ENCODE data around the gene MTMR2.
A peak's percentile ranks its signal among the peaks of the same experiment; 100 is the strongest.

Gene MTMR2

GRCh38 chr11:95805869-95806268 is 118.0 kb downstream of the MTMR2 start:
- no peak for DNase-seq

- no peak for DNase-seq
Measured at GRCh38 chr11:95803973-95804372, 119.9 kb downstream of the MTMR2 start.

GRCh38 chr11:95802806-95803205 is 121.1 kb downstream of the MTMR2 start:
- no peak for DNase-seq

DNA sequence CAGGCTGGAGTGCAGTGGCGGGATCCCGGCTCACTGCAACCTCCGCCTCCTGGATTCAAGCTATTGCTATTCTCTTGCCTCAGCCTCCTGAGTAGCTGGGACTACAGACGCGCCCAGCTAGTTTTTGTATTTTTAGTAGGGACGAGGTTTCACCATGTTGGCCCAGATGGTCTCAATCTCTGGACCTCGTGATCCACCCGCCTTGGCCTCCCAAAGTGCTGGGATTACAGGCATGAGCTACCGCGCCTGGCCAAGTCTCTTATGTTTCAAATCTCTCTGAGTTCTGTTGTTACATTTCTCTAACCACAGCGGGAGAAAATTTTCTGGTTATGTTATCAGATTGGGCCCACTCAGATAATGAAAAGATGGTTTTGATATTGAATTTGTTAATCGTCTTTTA is 123.5 kb downstream of the MTMR2 start:
- no peak for DNase-seq

GRCh38 chr11:95799546-95799945 is 124.4 kb downstream of the MTMR2 start:
- no peak for DNase-seq

DNA sequence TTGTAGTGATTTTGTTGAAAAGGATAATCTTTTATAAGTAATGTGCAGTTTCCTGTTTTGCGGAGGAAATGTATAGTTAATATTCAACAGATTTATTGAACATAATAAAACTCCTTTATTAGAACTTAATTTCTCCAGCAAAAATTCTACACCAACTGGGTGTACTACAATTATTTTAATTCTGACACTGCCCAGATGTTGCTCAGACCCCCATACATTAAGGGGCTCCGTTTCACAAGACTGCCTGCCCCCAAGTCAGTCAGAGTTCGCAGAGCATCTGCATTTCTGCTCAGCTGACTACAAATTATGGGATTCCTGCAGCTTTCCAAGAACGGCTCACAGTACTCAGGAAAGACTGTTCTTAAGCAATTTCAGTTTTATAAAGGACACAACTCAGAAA is 127.4 kb downstream of the MTMR2 start:
- DNase-seq: no peak

GRCh38 chr11:95795627-95796295 is 128.1 kb downstream of the MTMR2 start:
- no peak for DNase-seq

- DNase-seq: no peak
Measured at GRCh38 chr11:95794086-95794485, 129.8 kb downstream of the MTMR2 start.

- no peak for DNase-seq
Measured at GRCh38 chr11:95793116-95793515, 130.8 kb downstream of the MTMR2 start.

- DNase-seq: no peak
Measured at GRCh38 chr11:95792700-95793099, 131.2 kb downstream of the MTMR2 start.

- no peak for DNase-seq
Measured at GRCh38 chr11:95792200-95792599, 131.7 kb downstream of the MTMR2 start.

DNA sequence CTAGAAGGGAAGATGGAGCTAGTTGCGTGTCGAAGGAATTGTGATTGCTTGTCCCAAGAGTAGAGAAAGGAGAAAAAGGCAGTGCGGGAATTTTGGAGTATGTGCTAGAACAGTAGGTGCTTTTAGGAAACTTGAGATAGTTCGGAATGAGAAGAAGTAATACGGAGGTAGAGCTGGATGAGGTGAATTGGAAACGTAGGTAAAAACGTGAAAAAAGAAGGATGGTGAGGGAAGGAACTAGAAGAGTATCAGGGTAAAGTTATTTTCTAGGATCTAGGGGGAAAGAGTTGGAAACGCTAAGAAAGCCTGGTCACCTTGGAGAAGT is 132.2 kb downstream of the MTMR2 start:
- DNase-seq: no peak

GRCh38 chr11:95790933-95791708 is 132.8 kb downstream of the MTMR2 start:
- DNase-seq: no peak

GRCh38 chr11:95790123-95790932 is 133.6 kb downstream of the MTMR2 start, which contains the start of gene CEP57:
TSS of gene CEP57 (plus strand) at chr11:95790498. CDS start at chr11:95790699, 201 bp downstream.
- peak; percentile 91 for DNase-seq

GRCh38 chr11:95789506-95790122 is 134.3 kb downstream of the MTMR2 start, which contains the start of gene FAM76B:
TSS of gene FAM76B (minus strand) at chr11:95789782. CDS start at chr11:95789478, 304 bp downstream.
- DNase-seq: peak; percentile 97

- no peak for DNase-seq
Measured at GRCh38 chr11:95788921-95789505, 134.9 kb downstream of the MTMR2 start.

All from activated T-cell treated with anti-CD3 and anti-CD28 coated beads, Interleukin-2, amount 50 U/mL, for 1 hour (primary cell).